Kidney tubule cell (primary cell): Measurements from ENCODE around the gene PDZRN4.
"Not testable (repeated sequence)": the region's sequence is repeated elsewhere in the genome, so short reads cannot be mapped to it uniquely, and the experiment has no call there.

Experiments used
- DNase-seq: peaks from one replicate; pipeline ENCODE4 v3.0.0-alpha.2; 2018; ENCODE audit warnings: low spot score

PDZRN4 gene

DNA sequence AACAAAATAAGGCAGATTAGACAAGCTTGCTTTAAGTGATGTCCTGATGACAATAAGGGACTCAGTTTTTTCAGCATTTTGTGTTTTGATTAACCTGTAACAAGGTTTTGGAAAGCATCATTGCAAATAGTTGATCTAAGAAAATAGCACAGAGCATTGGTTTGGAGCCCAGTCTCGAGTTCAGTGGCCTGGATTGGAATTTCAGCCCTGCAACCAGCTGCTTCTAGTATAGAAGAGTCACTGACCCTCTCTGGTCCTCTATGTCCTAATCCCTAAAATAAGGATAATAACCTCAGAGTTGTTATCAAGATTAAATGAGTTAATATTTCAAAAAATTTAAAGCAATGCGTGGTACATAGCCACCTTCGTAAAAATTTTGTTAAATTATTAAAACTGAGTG, 25.5 kb downstream of the PDZRN4 start:
- no peak for DNase-seq

DNA sequence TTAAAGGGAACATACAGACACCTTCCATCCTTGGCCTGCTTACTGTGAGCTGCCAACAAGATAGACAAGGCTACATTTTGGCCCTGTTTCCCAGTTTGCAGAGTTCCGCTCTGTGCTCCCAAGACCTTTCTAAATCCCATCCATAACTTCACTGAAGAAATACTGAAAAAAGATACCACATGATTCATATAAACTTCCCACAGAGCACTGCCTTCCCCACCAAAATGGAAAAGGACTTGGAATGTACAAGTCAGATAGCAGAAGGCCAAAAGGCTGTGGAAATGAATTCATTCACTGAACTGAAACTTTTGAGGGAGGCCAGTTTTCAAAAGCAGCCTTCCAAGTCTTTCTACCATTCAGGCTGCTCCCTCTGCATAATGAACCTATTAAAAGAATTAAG, 29.6 kb downstream of the PDZRN4 start:
- DNase-seq = no peak

DNA sequence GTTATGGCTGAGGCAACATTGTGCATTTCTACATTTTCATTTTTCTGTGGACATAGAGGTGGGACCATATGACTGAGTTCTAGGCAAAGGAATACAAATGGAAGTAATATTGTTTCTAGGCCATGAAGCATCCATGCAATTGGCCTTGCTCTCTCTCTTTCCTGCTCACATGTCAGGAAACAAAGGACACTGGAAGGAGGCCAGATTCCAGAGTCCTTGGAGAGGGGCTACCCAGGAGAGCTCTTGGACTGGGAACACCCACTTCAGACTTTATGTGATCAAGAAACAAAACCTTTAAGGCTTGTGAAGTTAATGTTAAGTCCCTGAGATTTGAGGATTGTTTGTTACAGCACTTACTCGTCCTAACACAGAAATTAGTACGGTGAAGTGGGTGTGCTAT, 32.8 kb downstream of the PDZRN4 start:
- no peak for DNase-seq

- DNase-seq = no peak
Observed at GRCh38 chr12:41221491-41221890, 33.4 kb downstream of the PDZRN4 start.

DNA sequence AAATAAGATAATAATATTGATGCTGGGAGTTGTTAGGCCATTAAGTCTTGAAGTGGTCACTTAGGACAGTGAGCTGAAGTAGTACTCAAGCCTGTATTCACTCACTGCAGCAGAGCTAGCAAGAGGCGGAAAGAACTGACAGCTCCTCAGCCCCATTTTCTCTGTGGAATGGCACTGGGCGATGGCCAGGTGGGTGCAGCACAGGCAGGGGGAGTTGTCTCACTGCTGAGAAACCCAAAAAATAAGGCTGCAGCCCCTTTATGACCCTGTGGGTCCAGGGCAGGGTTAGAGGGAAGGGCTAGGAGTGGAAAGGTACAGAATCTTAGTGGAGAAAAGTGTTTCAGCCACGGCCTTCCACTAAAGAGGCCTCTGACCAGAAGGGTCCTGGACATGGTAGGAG, 35.5 kb downstream of the PDZRN4 start:
- no peak for DNase-seq

DNA sequence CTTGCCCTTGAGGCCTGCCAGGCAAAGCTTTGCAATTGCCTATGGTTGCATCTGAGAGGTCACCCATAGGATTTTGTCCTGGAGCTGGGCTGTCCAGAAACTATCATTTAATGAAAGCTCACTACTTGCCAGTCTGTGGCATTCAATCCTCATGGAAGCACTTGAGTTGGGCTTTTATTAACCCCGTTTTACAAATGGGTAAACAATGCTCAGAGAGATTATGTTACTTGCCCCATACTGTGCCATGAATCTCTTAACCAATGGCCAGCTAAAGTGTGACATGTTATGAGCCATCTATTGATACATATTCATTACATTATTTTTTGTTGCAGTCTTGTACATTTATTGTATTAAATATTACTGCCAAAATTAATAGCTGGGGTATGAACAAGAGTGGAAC, 35.9 kb downstream of the PDZRN4 start:
- DNase-seq = no peak

GRCh38 chr12:41225179-41225578, 37.1 kb downstream of the PDZRN4 start:
- no peak for DNase-seq

GRCh38 chr12:41228066-41228820, 40.1 kb downstream of the PDZRN4 start:
- no peak for DNase-seq

DNA sequence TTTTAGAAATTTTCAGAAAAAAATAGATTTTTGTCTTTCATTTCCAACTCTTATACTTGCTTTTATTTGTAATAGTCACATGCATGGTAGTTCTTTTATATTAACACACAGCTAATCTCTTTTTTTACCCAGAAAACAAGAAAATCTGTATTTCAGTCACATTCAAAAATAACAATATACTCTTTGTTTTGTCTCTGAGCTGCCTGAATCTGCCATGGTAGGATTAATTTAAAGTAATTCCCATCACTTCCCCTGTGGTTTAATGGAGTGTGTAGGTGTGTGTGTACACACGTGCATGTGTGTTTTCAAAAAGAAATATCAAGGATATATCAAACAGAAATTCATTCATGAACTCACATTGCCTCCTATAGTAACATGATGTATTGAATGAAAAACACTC, 42.6 kb downstream of the PDZRN4 start:
- no peak for DNase-seq

- DNase-seq = no peak
Observed at GRCh38 chr12:41234692-41235091, 46.6 kb downstream of the PDZRN4 start.

DNA sequence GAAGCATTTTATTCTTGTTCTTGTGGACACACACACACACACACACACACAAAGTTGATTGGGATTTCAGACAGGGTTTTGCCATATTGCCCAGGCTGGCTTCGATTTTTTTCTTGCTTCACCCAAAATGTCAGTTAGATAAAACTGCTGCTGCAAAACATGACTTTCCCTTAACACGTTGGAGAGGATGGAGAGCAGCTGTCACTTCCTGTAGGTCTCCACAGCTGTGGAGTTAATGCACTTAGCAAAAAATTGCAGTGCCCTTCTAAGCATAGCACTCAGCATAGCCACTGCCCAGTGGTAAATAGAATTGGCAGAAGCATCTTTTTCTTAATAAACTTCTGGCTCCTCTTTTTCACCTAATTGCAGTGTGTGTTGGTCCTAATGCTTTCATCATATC, 54.5 kb downstream of the PDZRN4 start:
- DNase-seq = no peak

- DNase-seq = no peak
Observed at GRCh38 chr12:41248391-41248790, 60.3 kb downstream of the PDZRN4 start.

DNA sequence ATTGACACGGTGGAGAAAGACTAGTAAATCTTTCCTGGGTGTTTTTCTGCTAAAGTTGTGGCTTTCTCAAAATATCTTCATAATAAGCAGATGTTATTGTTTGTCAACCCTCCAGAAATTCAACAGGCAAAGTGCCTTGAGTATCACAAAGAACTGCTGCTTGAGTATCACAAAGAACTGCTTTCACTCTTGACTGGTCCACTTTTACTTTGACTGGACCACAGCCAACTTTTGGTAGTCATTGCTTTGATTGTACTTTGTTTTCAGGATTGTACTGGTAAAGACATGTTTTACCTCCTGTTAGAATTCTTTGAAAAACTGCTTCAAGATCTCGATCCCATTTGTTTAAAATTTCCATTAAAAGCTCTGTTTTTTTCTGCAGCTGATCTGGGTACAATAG, 62.6 kb downstream of the PDZRN4 start:
- peak; percentile 23 for DNase-seq

DNA sequence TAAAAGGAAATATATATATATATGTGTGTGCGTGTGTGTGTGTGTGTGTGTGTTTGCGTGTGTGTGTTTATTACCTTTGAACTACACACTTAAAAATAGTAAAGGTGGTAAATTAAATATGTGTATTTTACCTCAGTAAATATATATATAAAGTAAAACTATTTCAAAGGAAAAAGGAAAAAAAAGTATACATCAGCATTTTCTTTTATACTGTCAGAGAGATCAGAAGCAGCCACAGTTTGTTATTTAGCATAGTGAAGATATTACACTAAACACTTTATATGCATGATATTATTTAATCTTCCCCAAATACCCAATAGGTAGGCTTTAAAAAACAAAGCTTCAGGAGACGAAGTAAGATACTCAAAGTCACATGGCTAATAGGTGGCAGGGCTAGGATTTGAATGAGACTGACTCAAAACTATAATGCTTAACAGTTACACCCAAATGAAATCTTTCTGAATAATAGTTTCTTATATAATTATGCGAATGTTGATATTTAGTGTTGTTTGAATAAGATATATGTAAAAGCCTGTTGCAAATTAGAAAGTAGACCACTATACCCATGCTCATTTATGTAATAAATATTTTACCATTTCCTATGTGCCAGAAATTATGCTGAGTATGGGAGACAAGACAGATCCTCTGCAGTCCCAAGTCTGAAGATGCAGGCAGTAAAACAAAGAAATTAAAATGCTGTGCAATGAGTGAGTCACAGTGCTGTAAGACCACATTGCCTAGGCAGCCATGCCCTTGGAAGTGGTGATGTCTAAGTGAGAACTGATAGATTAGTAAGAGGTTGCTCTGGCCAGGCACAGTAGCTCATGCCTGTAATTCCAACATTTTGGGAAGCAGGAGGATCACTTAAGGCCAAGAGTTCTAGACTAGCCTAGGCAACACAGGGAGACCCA, 66.1 kb downstream of the PDZRN4 start:
- DNase-seq = peak; percentile 58

DNA sequence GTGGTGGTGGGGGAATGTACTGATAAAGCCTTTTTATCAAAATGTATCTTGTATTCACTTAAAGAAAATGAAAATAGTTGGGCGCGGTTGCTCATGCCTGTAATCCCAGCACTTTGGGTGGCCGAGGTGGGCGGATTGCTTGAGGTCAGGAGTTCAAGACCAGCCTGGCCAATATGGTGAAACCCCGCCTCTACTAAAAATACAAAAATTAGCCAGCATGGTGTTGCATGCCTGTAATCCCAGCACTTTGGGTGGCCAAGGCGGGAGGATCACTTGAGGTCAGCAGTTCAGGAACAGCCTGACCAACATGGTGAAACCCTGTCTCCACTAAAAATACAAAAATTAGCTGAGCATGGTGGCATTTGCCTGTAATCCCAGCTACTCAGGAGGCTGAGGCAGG, 75.1 kb downstream of the PDZRN4 start:
- DNase-seq = not testable (repeated sequence)

GRCh38 chr12:41264281-41264680, 76.2 kb downstream of the PDZRN4 start:
- peak; percentile 24 for DNase-seq

DNA sequence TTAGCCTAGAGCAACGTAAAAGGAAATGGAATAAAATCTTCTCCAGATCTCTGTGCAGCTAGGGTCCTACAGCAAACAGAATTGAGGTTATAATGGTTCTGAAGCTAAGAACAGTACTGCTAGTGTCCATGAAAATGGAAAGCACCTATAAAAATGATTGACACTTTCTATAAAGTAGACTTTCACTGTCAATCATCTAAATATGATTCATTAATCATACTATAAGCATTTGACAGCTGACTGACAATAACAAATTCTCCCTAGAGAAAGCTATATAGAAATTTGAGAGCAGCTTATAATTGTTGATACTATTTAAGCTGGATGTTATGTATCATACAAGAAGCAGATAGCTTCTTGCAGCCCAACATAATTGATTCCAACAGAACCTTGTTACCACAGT, 80.9 kb downstream of the PDZRN4 start:
- DNase-seq = no peak

DNA sequence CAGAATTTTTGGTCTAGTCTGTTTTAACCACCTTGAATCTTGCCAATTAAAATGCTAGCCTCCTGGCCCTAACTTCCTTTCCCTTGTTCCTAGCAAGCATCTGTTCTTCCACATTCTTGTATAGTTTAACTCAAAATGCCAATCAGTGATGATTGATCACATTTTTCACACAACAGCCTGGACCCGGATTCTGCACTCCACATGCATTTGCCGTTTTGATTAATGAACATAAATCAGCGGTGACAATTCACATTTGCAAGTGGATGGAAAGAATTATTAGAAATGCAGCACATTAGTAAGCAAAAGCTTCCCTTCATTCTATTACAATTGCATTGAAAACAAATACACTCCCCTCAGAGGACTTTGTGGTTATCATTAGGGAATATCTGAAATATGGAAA, 83.4 kb downstream of the PDZRN4 start:
- DNase-seq = no peak

- DNase-seq = peak; percentile 55
Observed at GRCh38 chr12:41274643-41275042, 86.5 kb downstream of the PDZRN4 start.

DNA sequence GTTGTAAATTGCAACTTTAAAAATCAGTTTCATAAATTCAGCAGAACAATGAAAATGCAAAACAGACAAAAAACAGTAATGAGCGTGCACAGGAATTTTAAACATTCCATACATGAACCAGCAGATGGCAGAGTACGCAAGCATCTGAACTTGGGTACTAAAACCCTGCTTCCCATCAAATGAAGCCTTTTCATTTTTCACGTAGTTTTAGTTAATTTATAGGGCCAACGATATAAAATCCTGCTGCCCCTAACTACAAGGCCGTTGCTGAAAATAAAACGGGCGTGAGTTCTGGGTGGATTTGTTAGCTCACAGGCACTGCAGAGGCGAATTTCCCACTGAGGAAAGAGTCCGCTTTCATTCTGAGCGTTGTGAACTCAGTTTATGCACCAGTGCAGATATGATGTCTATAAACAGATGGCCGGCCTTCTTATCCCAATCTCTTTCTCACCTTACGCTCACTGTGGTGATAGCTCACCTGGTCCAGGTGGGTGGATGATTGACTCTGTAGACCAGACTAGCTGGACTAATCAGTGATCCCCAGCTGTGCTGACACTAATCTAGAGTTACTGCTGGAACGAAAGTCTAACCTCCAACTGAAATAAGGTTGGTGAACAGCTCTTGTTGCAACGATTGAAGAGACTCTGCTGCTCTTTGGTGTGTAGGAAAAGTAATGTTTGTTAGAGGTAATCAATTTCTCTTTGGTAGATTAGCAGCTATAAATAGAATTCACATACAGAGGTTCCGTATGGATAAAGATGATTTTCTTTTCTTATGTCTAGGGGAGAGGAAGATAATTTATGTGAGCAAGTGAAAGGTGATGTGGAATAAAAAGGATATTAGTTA, 89.2 kb downstream of the PDZRN4 start:
- peak; percentile 54 for DNase-seq

DNA sequence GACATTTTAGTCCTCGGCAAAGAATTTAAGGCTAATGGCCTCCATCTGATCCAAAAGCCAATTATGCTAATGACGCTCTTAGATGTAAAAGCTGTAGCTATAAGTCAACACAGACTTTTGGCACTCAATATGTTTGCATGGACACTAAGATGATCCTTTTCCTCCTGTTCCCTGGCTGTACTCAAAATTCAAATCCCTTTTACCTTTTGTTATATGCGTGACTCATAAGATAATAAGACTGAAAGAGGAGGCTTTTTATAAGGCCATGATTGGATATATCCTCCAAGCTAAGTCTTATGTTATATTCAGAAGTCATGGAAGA, 89.8 kb downstream of the PDZRN4 start:
- DNase-seq = peak; percentile 4

- not testable (repeated sequence) for DNase-seq
Observed at GRCh38 chr12:41280341-41281095, 92.4 kb downstream of the PDZRN4 start.
